Measurements from ENCODE around the gene MRPL10.

DNA sequence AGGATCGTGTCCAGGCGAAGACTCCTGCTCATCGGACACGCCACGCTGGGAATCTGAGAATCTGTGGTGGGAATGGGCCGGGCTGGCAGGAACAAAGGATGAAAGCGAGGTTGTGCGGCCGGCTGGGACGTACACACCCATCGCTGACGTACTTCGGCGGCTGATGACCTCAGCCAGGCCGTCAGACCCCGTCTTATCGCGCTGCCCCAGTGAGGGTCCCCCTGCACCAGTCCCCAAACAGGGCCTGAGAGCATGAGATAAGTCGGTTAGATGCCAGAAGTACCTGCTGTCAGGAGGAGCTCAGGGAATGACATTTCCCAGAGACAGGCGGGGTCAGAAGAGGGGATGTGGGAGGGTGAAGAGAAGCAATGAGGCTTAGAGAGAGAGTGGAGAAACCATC lies 35.6 kb upstream of the MRPL10 start:
- no peak for TF ChIP-seq POLR2A (IDR thresholded peaks at IDR 0.05)
- TF ChIP-seq, protein P1, sequence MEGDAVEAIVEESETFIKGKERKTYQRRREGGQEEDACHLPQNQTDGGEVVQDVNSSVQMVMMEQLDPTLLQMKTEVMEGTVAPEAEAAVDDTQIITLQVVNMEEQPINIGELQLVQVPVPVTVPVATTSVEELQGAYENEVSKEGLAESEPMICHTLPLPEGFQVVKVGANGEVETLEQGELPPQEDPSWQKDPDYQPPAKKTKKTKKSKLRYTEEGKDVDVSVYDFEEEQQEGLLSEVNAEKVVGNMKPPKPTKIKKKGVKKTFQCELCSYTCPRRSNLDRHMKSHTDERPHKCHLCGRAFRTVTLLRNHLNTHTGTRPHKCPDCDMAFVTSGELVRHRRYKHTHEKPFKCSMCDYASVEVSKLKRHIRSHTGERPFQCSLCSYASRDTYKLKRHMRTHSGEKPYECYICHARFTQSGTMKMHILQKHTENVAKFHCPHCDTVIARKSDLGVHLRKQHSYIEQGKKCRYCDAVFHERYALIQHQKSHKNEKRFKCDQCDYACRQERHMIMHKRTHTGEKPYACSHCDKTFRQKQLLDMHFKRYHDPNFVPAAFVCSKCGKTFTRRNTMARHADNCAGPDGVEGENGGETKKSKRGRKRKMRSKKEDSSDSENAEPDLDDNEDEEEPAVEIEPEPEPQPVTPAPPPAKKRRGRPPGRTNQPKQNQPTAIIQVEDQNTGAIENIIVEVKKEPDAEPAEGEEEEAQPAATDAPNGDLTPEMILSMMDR (IDR thresholded peaks at IDR 0.05), result no peak
- no peak for TF ChIP-seq POLR2AphosphoS5 (IDR thresholded peaks at IDR 0.05)

Measured in gastroesophageal sphincter (tissue), 3 donors.